ENCODE data around the gene TACC2.
"Not testable (repeated sequence)": the region's sequence is repeated elsewhere in the genome, so short reads cannot be mapped to it uniquely, and the experiment has no call there.

Gene TACC2

DNA sequence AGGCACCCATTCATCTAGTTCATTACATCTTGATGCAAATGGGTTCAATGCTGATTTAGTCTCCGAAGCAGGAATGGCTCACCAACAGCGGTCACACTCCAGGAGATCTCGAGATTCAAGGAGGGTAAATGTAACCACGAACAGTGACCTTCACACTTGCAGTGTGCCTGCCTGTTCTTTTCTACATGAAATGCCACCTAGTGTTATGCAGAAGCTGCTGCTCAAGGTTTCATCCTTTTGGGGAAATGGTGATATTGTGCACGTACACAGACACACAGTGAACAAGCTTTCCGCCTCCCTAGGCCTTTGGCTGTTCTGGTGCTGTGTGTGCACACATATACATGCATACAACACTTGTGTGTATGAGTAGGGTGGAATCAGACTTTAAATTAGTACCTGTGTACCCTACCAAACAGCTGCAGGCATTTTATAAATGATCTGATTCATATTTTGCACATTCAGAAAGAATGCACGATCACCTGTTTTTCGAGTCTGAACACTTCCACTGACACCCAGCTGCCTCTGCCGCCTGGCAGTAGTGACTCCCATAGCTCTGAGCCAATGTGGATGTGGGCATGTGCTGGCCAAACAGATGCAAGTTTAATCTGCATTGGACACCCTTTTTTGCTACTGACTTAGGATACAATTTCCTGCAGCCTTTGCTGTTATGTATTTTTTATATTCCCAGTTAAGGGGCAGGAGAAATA, 100.5 kb downstream of the TACC2 start:
- in situ Hi-C loops (cut with HindIII; ENCODE audit: low sequenced_read_pairs): no loop called here
- H3K4me3 ChIP-seq (ENCODE audit: low read depth, low read length): no peak overlapping the region
- no peak for DNase-seq (ENCODE audit: low read depth)
- TF ChIP-seq, protein P1, sequence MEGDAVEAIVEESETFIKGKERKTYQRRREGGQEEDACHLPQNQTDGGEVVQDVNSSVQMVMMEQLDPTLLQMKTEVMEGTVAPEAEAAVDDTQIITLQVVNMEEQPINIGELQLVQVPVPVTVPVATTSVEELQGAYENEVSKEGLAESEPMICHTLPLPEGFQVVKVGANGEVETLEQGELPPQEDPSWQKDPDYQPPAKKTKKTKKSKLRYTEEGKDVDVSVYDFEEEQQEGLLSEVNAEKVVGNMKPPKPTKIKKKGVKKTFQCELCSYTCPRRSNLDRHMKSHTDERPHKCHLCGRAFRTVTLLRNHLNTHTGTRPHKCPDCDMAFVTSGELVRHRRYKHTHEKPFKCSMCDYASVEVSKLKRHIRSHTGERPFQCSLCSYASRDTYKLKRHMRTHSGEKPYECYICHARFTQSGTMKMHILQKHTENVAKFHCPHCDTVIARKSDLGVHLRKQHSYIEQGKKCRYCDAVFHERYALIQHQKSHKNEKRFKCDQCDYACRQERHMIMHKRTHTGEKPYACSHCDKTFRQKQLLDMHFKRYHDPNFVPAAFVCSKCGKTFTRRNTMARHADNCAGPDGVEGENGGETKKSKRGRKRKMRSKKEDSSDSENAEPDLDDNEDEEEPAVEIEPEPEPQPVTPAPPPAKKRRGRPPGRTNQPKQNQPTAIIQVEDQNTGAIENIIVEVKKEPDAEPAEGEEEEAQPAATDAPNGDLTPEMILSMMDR (IDR thresholded peaks at IDR 0.05; ENCODE audit: low read depth, low read length, missing control alignments): no peak

DNA sequence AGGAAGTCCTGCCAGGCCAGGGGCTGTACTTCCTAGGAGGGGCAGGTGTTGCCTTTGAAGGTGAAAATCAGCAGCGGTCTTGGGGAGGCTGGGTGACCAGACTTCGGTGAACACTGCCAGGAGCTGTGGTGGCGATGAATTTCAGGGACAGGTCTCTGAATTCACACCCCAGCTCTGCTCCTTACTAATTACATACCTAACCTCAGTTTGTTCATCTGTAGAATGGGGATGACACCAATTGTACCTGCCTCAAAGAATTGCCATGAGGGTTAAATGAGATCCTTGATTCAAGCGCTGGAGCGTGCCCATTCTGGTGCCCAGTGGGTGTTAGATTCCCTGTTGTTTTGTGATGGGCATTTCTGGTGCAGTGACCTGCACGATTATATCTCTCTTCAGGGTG, 102.8 kb downstream of the TACC2 start:
- no peak for DNase-seq (ENCODE audit: low read depth)
- TF ChIP-seq, protein P1 (IDR thresholded peaks at IDR 0.05; ENCODE audit: low read depth, low read length, missing control alignments): no peak
- in situ Hi-C loops (cut with HindIII; ENCODE audit: low sequenced_read_pairs): no loop called here
- H3K4me3 ChIP-seq (ENCODE audit: low read depth, low read length): no peak overlapping the region

DNA sequence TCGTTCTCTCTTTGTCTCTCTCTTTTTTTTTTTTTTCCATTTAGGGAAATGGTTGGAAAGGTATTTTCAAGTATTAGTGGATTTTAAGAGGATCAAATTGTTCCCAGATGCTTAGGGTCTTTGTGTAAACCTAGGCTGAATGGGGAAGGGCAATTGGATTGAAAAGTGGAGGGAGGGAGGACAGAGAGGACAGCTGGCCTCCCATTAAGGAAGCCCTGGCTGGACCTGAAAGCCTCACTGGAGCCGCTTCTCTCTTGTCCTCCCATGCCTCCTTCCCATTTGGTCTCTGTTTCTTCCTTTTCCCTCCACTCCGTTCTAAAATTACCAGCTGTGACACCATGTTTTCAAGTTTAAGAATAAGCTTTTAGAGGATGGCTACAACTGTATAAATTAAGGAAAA, 104.1 kb downstream of the TACC2 start:
- DNase-seq (ENCODE audit: low read depth): no peak
- in situ Hi-C loops (cut with HindIII; ENCODE audit: low sequenced_read_pairs): no loop called here
- H3K4me3 ChIP-seq (ENCODE audit: low read depth, low read length): no peak overlapping the region
- TF ChIP-seq, protein P1 (IDR thresholded peaks at IDR 0.05; ENCODE audit: low read depth, low read length, missing control alignments): no peak

DNA sequence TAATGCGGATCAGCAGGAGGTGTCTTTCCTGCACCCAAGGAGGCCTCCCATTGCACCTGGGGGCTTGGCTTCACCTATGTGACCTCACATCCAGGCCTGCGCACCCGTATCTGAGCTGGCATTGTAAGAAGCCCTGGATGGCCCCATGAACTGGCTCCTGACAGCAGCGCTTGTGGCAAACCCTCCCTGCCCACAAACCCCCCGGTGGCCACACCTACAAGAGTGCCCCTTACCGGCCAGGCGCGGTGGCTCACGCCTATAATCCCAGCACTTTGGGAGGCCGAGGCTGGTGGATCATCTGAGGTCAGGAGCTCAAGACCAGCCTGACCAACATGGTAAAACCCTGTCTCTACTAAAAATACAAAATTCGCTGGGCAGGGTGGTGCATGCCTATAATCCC, 107.2 kb downstream of the TACC2 start:
- in situ Hi-C loops (cut with HindIII; ENCODE audit: low sequenced_read_pairs); H3K4me3 ChIP-seq (ENCODE audit: low read depth, low read length); DNase-seq (ENCODE audit: low read depth): not testable (repeated sequence)

DNA sequence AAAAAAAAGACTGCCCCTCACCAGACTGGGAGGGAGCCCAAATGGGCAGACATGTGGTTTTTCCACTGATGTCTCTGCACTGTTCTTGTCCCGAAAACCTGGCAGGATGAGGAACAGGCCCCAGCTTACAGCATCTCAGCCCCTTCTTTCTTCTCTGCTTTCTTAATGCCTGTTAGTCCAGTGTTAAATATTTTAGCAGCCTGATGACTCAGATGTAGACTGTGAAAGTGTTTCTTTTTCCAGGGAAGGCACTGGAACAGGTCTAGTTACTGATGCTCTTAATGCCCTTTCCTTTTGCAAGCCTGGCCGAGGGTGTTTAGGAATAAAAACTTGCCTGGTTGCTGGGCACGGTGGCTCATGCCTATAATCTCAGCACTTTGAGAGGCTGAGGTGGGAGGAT, 107.7 kb downstream of the TACC2 start:
- no peak for DNase-seq (ENCODE audit: low read depth)
- H3K4me3 ChIP-seq (ENCODE audit: low read depth, low read length): no peak overlapping the region
- TF ChIP-seq, protein P1 (IDR thresholded peaks at IDR 0.05; ENCODE audit: low read depth, low read length, missing control alignments): no peak
- in situ Hi-C loops (cut with HindIII; ENCODE audit: low sequenced_read_pairs): no loop called here

DNA sequence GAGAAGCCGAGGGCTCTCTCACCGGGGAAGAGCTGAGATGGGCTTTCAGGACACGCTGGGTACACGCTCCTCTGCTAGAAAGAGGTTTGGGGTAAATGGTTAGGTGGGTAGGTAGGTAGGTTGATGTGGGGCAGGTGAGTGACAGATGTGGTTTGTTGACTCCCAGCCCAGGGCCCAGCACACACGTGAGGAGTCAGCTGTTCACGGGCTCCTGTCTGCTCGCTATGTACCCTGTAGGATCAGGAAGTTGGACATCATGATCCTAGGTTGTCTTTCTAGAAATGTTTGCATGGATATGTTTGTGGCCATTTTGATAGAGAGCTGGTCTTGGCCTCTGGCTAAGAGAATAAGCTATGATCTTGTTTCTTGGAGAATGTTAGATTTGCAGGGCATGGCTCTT, 109.0 kb downstream of the TACC2 start:
- no peak for DNase-seq (ENCODE audit: low read depth)
- TF ChIP-seq, protein P1 (IDR thresholded peaks at IDR 0.05; ENCODE audit: low read depth, low read length, missing control alignments): no peak
- in situ Hi-C loops (cut with HindIII; ENCODE audit: low sequenced_read_pairs): no loop called here
- H3K4me3 ChIP-seq (ENCODE audit: low read depth, low read length): no peak overlapping the region

DNA sequence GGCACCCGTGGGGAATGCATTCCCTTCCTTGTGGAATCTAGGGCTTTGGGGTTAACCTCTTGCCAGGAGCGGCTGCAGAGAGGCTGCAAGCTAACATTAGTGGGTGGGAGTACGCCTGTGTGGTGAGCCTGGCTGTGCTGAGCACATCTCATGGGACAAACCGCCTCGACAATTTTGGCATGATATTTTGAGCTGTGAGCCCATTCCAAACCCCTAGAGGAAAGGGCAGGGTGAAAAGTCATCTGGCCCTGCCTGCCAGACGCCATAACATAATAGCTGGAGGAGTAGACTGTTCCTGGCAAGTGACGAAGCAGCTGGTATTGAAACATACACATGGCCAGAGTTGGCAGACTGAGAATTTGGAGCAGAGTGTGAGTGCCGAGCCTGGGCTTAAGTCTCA, 110.0 kb downstream of the TACC2 start:
- no peak for DNase-seq (ENCODE audit: low read depth)
- H3K4me3 ChIP-seq (ENCODE audit: low read depth, low read length): no peak overlapping the region
- TF ChIP-seq, protein P1 (IDR thresholded peaks at IDR 0.05; ENCODE audit: low read depth, low read length, missing control alignments): no peak
- in situ Hi-C loops (cut with HindIII; ENCODE audit: low sequenced_read_pairs): no loop called here

Data from astrocyte of the cerebellum (primary cell).